HCT116 (cell line): Measurements from ENCODE around the gene OBP2B. TPM values are rescaled to one million over a fixed set of nuclear protein-coding genes. Genes with fewer than 3 reads are reported as not detected.
"Not testable (repeated sequence)": the region's sequence is repeated elsewhere in the genome, so short reads cannot be mapped to it uniquely, and the experiment has no call there.

ENCODE experiments used
- ATAC-seq: fragments of 200-7000 bp; cut with Tn5 transposase; 2 replicates; pipeline ENCODE4 v1.9.1; 2020; ENCODE audit warnings: mild to moderate bottlenecking, moderate library complexity
- BruUV-seq: library from RNA; stranded (reverse); fragments of 400-500 nt; replicated peaks from 2 replicates; lab custom pipeline; 2021; lab: Mats Ljungman, UMichigan
- CTCF ChIA-PET: fragments of 300-600 bp; sonication (Branson Sonifier 250); formaldehyde crosslinking; loops from one replicate; lab custom pipeline; 2021; ENCODE audit warnings: antibody characterized with exemption; lab: Charles Lee
- POLR2A ChIA-PET: fragments of 300-600, 350-600 bp; sonication (Branson Sonifier 250); formaldehyde crosslinking; loops from one replicate; lab custom pipeline; 2021; ENCODE audit warnings: antibody characterized with exemption; lab: Charles Lee
- RAD21 ChIA-PET, 2 experiments: fragments of 300-600 bp; sonication (Branson Sonifier 250); formaldehyde crosslinking; loops; one replicate each; lab custom pipeline; 2023; ENCODE audit warnings: low total read pairs in 2 of 2; ENCODE audit not compliant: uncharacterized antibody in 2 of 2, unreplicated experiment in 2 of 2, low non-redundant PET in 1 of 2; lab: Charles Lee
- DNase-seq: peaks from one replicate; pipeline ENCODE4 v3.0.0-alpha.2; 2010; ENCODE audit warnings: low read depth, low spot score
- H2AFZ ChIP-seq: fragments of 200-600 bp; shearing (Covaris generic), sonication (generic); 2 replicates; pipeline ENCODE4 v1.6.1; 2017; ENCODE audit warnings: low read depth, mixed run types, mixed read lengths, antibody characterized with exemption, low read length; ENCODE audit not compliant: poor library complexity, severe bottlenecking
- H3K27ac ChIP-seq: 2 replicates; pipeline ENCODE4 v1.5.1; 2012; ENCODE audit warnings: low read depth, low read length
- H3K27me3 ChIP-seq: fragments of 200-600 bp; sonication (generic); 2 replicates; pipeline ENCODE4 v1.6.1; 2016; ENCODE audit warnings: mixed run types, low read length, mixed read lengths; ENCODE audit not compliant: insufficient read depth
- H3K36me3 ChIP-seq, 2 experiments: fragments of 200-500 bp in 1 of 2; fragments of 200-600 bp in 1 of 2; sonication (Bioruptor generic) in 1 of 2; sonication (generic) in 1 of 2; 2 replicates each; pipeline versions ENCODE4 v1.5.1 to v1.6.1; 2014 to 2016; ENCODE audit warnings: low read length in 2 of 2, inconsistent platforms in 1 of 2, mixed read lengths in 1 of 2, mixed run types in 1 of 2; ENCODE audit not compliant: insufficient read depth in 2 of 2, control insufficient read depth in 1 of 2
- H3K4me1 ChIP-seq, 2 experiments: fragments of 200-600 bp in 1 of 2; sonication (generic) in 1 of 2; 2 replicates each; pipeline versions ENCODE4 v1.5.1 to v1.6.1; 2012 to 2017; ENCODE audit warnings: low read length in 2 of 2, inconsistent platforms in 1 of 2, mild to moderate bottlenecking in 1 of 2, mixed read lengths in 1 of 2, mixed run types in 1 of 2, moderate library complexity in 1 of 2; ENCODE audit not compliant: insufficient read depth in 2 of 2, control insufficient read depth in 1 of 2
- H3K4me2 ChIP-seq: fragments of 200-600 bp; sonication (generic); 2 replicates; pipeline ENCODE4 v1.6.1; 2017; ENCODE audit warnings: mixed run types, low read length, mixed read lengths
- H3K4me3 ChIP-seq, 2 experiments: fragments of 200-600 bp in 1 of 2; sonication (generic) in 1 of 2; replicated peaks in 1 of 2; 2 replicates each; pipeline ENCODE4 v1.5.1; 2011 to 2016; ENCODE audit warnings: low read length in 2 of 2, control low read depth in 1 of 2, low read depth in 1 of 2, mild to moderate bottlenecking in 1 of 2, mixed read lengths in 1 of 2, mixed run types in 1 of 2
- H3K79me2 ChIP-seq: fragments of 200-600 bp; sonication (generic); 2 replicates; pipeline ENCODE4 v1.6.1; 2017; ENCODE audit warnings: mild to moderate bottlenecking, mixed run types, low read length, moderate library complexity, mixed read lengths; ENCODE audit not compliant: insufficient read depth
- H3K9ac ChIP-seq: fragments of 200-600 bp; sonication (generic); 2 replicates; pipeline ENCODE4 v1.6.1; 2016; ENCODE audit warnings: low read length, mixed read lengths
- H3K9me2 ChIP-seq: fragments of 200-600 bp; sonication (generic), shearing (Covaris generic); 2 replicates; pipeline ENCODE4 v1.6.1; 2017; ENCODE audit warnings: mixed run types, mild to moderate bottlenecking, moderate library complexity; ENCODE audit not compliant: insufficient read depth
- H3K9me3 ChIP-seq, 2 experiments: fragments of 200-500 bp in 1 of 2; fragments of 200-600 bp in 1 of 2; sonication (Bioruptor generic) in 1 of 2; sonication (generic) in 1 of 2; 2 replicates each; pipeline ENCODE4 v1.6.1; 2014 to 2017; ENCODE audit warnings: low read length in 2 of 2, mixed read lengths in 2 of 2, inconsistent platforms in 1 of 2, low read depth in 1 of 2, mild to moderate bottlenecking in 1 of 2, mixed run types in 1 of 2, moderate library complexity in 1 of 2; ENCODE audit not compliant: control insufficient read depth in 1 of 2, insufficient read depth in 1 of 2
- H4K20me1 ChIP-seq: fragments of 200-600 bp; sonication (generic), shearing (Covaris generic); 2 replicates; pipeline ENCODE4 v1.6.1; 2017; ENCODE audit warnings: mixed run types, mild to moderate bottlenecking, moderate library complexity; ENCODE audit not compliant: insufficient read depth
- ATF3 ChIP-seq: IDR thresholded peaks from 2 replicates; pipeline ENCODE4 v1.6.1; 2012
- CBX3 ChIP-seq: IDR thresholded peaks from 2 replicates; pipeline ENCODE4 v1.6.1; 2012; ENCODE audit warnings: low read depth
- CEBPB ChIP-seq: IDR thresholded peaks from 2 replicates; pipeline ENCODE4 v1.6.1; 2012; ENCODE audit warnings: low read depth
- EGR1 ChIP-seq: IDR thresholded peaks from 2 replicates; pipeline ENCODE4 v1.6.1; 2012; ENCODE audit warnings: low read depth
- EZH2 ChIP-seq: fragments of 200-600 bp; sonication (generic); IDR thresholded peaks from 2 replicates; pipeline ENCODE4 v1.6.1; 2017; ENCODE audit warnings: antibody characterized with exemption, mixed run types
- FOSL1 ChIP-seq: IDR thresholded peaks from 2 replicates; pipeline ENCODE4 v1.6.1; 2012; ENCODE audit warnings: low read depth
- JUND ChIP-seq: IDR thresholded peaks from 2 replicates; pipeline ENCODE4 v1.6.1; 2012
- POLR2A ChIP-seq: IDR thresholded peaks from 2 replicates; pipeline ENCODE4 v1.7.0; 2011; ENCODE audit warnings: borderline replicate concordance; ENCODE audit not compliant: insufficient read depth, insufficient read length; ENCODE audit errors: extremely low read depth
- POLR2AphosphoS5 ChIP-seq: IDR thresholded peaks from 2 replicates; pipeline ENCODE4 v1.6.1; 2011; ENCODE audit warnings: mild to moderate bottlenecking, low read depth, low read length, moderate library complexity
- RAD21 ChIP-seq: IDR thresholded peaks from 2 replicates; pipeline ENCODE4 v1.6.1; 2012; ENCODE audit warnings: low read depth, mild to moderate bottlenecking
- SIN3A ChIP-seq: IDR thresholded peaks from 2 replicates; pipeline ENCODE4 v1.6.1; 2012; ENCODE audit warnings: low read depth
- SRF ChIP-seq: IDR thresholded peaks from 2 replicates; pipeline ENCODE4 v1.6.1; 2012; ENCODE audit warnings: low read depth
- TCF7L2 ChIP-seq: IDR thresholded peaks from 2 replicates; pipeline ENCODE4 v1.7.0; 2011; ENCODE audit warnings: borderline replicate concordance, inconsistent platforms; ENCODE audit not compliant: insufficient read depth, insufficient read length; ENCODE audit errors: extremely low read depth
- ZFX ChIP-seq: fragments of 450-650 bp; IDR thresholded peaks from 2 replicates; pipeline ENCODE4 v1.6.1; 2017
- ZNF274 ChIP-seq: fragments of 200-500 bp; sonication (Bioruptor generic); IDR thresholded peaks from 2 replicates; pipeline ENCODE4 v1.6.1; 2014; ENCODE audit warnings: mild to moderate bottlenecking, low read depth, low read length, inconsistent platforms
- intact Hi-C: fragments of 100-400 bp; cut with micrococcal nuclease; formaldehyde crosslinking; loops from 2 replicates; pipeline ENCODE4 v1.10.0; 2022
- total RNA-seq: library from RNA; stranded (reverse); gene quantifications from one replicate; pipeline ENCODE4 v1.2.1, GENCODE V29; 2021; ENCODE audit not compliant: unreplicated experiment
- TF ChIP-seq, protein P1 (sequence below): IDR thresholded peaks from 2 replicates; pipeline ENCODE4 v1.6.1; 2012
- TF ChIP-seq, protein P2 (sequence below), 3 experiments: fragments of 200-600 bp in 1 of 3; sonication (generic) in 1 of 3; IDR thresholded peaks in 2 of 3; conservative IDR thresholded peaks in 1 of 3; 2 replicates each; pipeline ENCODE4 v1.5.1; 2012 to 2017; ENCODE audit warnings: low read depth in 2 of 3, low read length in 2 of 3, antibody characterized with exemption in 1 of 3, borderline replicate concordance in 1 of 3, control low read depth in 1 of 3, mild to moderate bottlenecking in 1 of 3, mixed read lengths in 1 of 3, mixed run types in 1 of 3, moderate library complexity in 1 of 3; ENCODE audit not compliant: insufficient read depth in 1 of 3

Gene OBP2B
- total RNA-seq, 1 experiment from 2014 or later, result not detected

DNA sequence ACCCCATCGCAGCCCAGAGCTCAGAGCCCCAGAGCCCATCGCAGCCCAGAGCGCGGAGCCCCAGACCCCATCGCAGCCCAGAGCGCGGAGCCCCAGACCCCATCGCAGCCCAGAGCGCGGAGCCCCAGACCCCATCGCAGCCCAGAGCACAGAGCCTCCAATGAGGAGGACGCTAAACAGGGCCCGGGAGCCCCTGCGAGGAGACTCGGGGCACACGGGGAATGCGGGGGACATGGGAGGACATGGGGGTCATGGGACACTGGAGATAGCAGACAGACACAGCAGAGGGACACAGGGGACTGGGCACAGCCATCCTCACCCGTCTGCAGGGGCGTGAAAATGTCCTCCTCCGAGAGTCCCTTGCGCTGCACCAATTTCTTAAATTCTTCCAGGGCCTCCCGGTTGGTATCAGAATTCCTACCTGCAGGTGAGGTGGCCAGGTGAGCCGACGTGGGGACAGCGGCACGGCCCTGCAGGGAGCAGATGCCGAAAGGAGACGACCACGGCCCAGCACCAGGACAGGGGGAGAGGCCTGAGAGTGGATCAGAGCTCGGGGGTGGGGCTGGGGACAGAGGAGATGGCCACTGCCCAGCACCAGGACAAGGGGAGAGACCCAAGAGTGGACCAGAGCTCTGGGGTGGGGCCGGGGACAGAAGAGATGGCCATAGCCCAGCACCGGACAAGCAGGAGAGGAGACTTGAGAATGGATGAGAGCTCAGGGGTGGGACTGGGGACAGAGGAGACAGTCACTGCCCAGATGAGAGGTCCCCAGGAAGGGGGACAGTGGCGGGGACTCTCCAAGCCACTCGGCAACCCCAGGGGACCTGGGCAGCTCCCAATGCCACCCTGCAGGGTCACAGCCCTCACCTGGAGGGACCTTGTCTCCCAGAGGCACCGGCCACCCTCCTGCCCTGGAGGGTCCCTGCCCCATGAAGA is 2.8 kb downstream of the OBP2B start (continued):
- TF ChIP-seq TCF7L2, result no peak

- H3K9ac ChIP-seq, ATAC-seq, BruUV-seq, H3K9me2 ChIP-seq, H3K4me3 ChIP-seq, H3K27me3 ChIP-seq, H3K9me3 ChIP-seq, POLR2A ChIA-PET, H2AFZ ChIP-seq, DNase-seq, H3K27ac ChIP-seq, H3K4me2 ChIP-seq, H4K20me1 ChIP-seq, intact Hi-C loops, H3K36me3 ChIP-seq, H3K4me1 ChIP-seq, CTCF ChIA-PET, RAD21 ChIA-PET, H3K79me2 ChIP-seq: not testable (repeated sequence)
Observed at GRCh38 chr9:133205481-133205887, 3.6 kb downstream of the OBP2B start.

- H3K4me1 ChIP-seq, result peaks cover 0 to 5% of the 10 kb centered on the region in 2 experiments; a peak in 1 of 4 replicates
- H3K9me2 ChIP-seq, result no peaks in the 10 kb centered on the region
- H3K4me3 ChIP-seq, result no peak overlapping the region
- RAD21 ChIA-PET, result no interaction called here
- no peaks in the 10 kb centered on the region for H3K27me3 ChIP-seq
- intact Hi-C loops, result no loop called here
- no peaks in the 10 kb centered on the region for H4K20me1 ChIP-seq
- H3K9me3 ChIP-seq, result no peaks in the 10 kb centered on the region
- no peak overlapping the region for H3K4me2 ChIP-seq
- ATAC-seq (no peak), DNase-seq (no peak)
- CTCF ChIA-PET, result no interaction called here
- H3K9ac ChIP-seq, result no peak overlapping the region
- H2AFZ ChIP-seq, result no peak overlapping the region
- no peaks in the 10 kb centered on the region for H3K79me2 ChIP-seq
- no peaks in the 10 kb centered on the region for H3K36me3 ChIP-seq
- POLR2A ChIA-PET, result no interaction called here
- no peak overlapping the region for H3K27ac ChIP-seq
- BruUV-seq, result no TSS peak
- TF ChIP-seq, protein P1, sequence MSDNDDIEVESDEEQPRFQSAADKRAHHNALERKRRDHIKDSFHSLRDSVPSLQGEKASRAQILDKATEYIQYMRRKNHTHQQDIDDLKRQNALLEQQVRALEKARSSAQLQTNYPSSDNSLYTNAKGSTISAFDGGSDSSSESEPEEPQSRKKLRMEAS, result no peak
- TF ChIP-seq POLR2A (no peak), CBX3 (no peak), RAD21 (no peak), JUND (no peak), SRF (no peak), ATF3 (no peak), SIN3A (no peak), POLR2AphosphoS5 (no peak), ZNF274 (no peak), ZFX (no peak), FOSL1 (no peak), EGR1 (no peak), CEBPB (no peak), EZH2 (no peak)
- TF ChIP-seq, protein P2, sequence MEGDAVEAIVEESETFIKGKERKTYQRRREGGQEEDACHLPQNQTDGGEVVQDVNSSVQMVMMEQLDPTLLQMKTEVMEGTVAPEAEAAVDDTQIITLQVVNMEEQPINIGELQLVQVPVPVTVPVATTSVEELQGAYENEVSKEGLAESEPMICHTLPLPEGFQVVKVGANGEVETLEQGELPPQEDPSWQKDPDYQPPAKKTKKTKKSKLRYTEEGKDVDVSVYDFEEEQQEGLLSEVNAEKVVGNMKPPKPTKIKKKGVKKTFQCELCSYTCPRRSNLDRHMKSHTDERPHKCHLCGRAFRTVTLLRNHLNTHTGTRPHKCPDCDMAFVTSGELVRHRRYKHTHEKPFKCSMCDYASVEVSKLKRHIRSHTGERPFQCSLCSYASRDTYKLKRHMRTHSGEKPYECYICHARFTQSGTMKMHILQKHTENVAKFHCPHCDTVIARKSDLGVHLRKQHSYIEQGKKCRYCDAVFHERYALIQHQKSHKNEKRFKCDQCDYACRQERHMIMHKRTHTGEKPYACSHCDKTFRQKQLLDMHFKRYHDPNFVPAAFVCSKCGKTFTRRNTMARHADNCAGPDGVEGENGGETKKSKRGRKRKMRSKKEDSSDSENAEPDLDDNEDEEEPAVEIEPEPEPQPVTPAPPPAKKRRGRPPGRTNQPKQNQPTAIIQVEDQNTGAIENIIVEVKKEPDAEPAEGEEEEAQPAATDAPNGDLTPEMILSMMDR (IDR thresholded peaks at IDR 0.05 in 2 of 3, conservative IDR thresholded peaks at IDR 0.05 in 1 of 3; ENCODE audit: borderline replicate concordance in 1 of 3, insufficient read depth in 1 of 3, low read depth in 2 of 3, low read length in 2 of 3), result no peak
Observed at GRCh38 chr9:133204993-133205336, 4.1 kb downstream of the OBP2B start.
